Omental fat pad (tissue), 4 donors: ENCODE measurements around the gene MYLK3. TPM values are rescaled to one million over a fixed set of nuclear protein-coding genes. Genes with fewer than 3 reads are reported as not detected.

ENCODE experiments used
- ATAC-seq: fragments of 150-250 bp; one replicate; pipeline ENCODE4 v1.9.1; 2016; ENCODE audit warnings: mild to moderate bottlenecking, moderate library complexity; ENCODE audit not compliant: low FRiP score
- DNase-seq: peaks from one replicate; pipeline ENCODE4 v3.0.0-alpha.2; 2019; ENCODE audit warnings: low spot score
- CTCF ChIP-seq, 3 donors: fragments of 450-650 bp; IDR thresholded peaks; one replicate each; pipeline ENCODE4 v1.5.1; 2016 to 2017; ENCODE audit warnings: antibody characterized with exemption in 3 of 3, mild to moderate bottlenecking in 3 of 3, moderate library complexity in 2 of 3
- total RNA-seq, 4 donors: library from RNA; depleted of rRNA; stranded (reverse); fragments of >200 nt; gene quantifications; one replicate each; pipeline ENCODE4 v1.1.0, GENCODE V29; 2016

MYLK3 gene
- total RNA-seq, 4 donors from 2014 or later, result 0.38 to 0.48 TPM; not detected in 2

- TF ChIP-seq CTCF (IDR thresholded peaks at IDR 0.05), result no peak
- DNase-seq, result no peak
- no peak for ATAC-seq
These were observed 11.2 kb upstream of the MYLK3 start for GRCh38 chr16:46759309-46759708.

GRCh38 chr16:46757339-46758050 is 9.4 kb upstream of the MYLK3 start:
- TF ChIP-seq CTCF (IDR thresholded peaks at IDR 0.05), result no peak
- DNase-seq (no peak), ATAC-seq (no peak)

GRCh38 chr16:46756772-46757171 is 8.6 kb upstream of the MYLK3 start:
- DNase-seq (no peak), ATAC-seq (no peak)
- no peak for TF ChIP-seq CTCF (IDR thresholded peaks at IDR 0.05)

- no peak for ATAC-seq
- no peak for TF ChIP-seq CTCF (IDR thresholded peaks at IDR 0.05)
These were observed 4.9 kb upstream of the MYLK3 start for GRCh38 chr16:46753015-46753414.

GRCh38 chr16:46751381-46751780 is 3.2 kb upstream of the MYLK3 start:
- no peak for ATAC-seq
- TF ChIP-seq CTCF (IDR thresholded peaks at IDR 0.05), result no peak

More at GRCh38 chr16:46753015-46753414, 4.9 kb upstream of the MYLK3 start:
- DNase-seq, result no peak

GRCh38 chr16:46748775-46749705 is 896 bp upstream of the MYLK3 start:
- DNase-seq, result no peak
- no peak for TF ChIP-seq CTCF (IDR thresholded peaks at IDR 0.05)
- no peak for ATAC-seq

More at GRCh38 chr16:46751381-46751780, 3.2 kb upstream of the MYLK3 start:
- DNase-seq, result no peak
